NCI-H2081 (cell line): ENCODE results near the gene SAMD5.
A peak's percentile ranks its signal among the peaks of the same experiment; 100 is the strongest.
"Not testable (repeated sequence)": the region's sequence is repeated elsewhere in the genome, so short reads cannot be mapped to it uniquely, and the experiment has no call there.

Experiments
- DNase-seq, 2 experiments: peaks; one replicate each; lab custom pipeline; 2025; lab: John Stamatoyannopoulos, UW

The SAMD5 gene

DNA sequence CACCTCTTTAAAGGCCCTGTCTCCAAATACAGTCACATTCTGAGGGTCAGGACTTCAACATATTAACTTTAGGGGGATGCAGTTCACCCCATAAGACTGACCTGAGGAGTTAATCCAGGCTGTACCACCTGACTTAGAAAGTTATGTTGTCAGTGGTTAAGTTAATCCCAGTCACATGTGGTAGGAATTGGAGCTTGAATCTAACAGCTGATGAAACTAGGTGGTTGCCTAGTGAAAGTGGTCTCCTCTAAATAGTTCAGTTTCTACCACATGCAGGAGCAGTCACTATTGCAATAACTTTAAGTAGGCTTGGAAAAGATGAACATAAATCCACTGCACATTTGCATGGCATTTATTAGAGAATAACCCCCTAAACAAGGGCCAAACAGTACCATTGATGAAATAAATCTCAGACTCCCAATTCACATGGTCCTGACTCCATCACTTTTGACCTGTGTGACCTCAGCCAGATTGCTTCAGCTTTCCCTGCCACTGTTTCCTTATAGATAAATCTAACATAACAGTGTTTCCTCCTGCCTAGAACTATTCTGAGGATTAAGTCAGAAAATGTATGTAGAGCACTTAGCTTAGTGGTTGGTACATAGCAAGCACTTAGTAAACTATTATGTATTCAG is 20.1 kb downstream of the SAMD5 start:
- no peak for DNase-seq

DNA sequence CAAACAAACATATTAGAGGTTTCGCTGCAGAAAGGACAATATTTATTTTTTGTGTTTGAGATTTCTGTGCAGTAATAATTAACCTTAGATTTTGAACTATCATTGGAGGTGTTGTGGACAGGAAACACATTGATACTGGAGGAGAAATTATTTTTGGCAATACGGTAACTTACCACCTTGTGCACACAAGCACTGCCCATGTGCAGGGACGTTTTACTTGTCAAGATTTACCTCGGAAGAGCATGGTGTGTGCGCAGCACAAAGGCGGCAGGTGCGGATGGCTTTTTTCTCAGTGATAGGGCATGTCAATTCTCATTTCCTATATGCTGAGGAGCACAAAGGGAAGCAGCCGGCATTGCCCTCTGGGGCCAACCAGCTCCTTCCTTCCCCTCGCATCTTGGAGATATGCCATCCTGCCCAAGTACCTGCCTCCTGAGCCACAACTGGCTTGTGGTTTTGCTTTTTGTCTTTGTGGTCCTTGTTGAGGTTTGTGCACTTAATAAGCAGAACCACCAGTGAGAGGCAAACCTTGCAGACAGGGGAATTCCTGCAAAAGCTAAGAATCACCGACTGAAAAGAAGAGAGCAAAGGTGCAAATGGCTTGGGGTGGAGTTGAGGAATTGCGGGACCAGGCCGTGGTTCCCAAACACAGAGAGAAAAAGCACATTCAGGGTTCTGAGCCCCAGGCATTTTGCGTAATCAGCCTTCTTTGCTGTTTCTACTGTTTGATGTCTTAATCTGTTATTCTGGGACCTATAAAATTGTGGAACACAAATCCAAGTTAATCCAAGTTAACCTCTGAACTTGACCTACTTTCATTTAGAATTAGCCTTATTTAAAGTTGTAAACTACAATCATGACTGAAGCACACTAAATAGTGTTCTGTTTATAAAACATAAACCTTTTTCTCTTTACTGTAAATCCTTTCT is 21.9 kb downstream of the SAMD5 start:
- DNase-seq: peak in 1 of 2 experiments; percentile 38

DNA sequence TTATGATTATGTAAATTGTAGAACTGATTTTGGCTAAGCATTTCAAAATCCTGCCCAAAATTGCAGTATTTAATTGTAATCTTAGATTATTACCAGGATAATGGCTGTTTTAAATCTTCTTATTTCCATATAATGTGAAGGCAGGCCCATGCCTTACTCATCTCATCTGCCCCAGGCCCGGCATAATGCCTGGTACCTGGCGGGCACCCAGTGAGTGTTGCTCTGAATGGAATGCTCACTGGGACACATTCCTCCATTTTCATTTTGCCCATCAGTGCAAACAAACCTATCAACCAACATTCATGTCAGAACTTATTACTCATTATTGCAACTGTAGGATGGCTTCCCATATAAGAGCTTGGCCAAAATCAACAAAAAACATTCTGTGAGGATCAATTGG is 22.8 kb downstream of the SAMD5 start:
- no peak for DNase-seq

DNA sequence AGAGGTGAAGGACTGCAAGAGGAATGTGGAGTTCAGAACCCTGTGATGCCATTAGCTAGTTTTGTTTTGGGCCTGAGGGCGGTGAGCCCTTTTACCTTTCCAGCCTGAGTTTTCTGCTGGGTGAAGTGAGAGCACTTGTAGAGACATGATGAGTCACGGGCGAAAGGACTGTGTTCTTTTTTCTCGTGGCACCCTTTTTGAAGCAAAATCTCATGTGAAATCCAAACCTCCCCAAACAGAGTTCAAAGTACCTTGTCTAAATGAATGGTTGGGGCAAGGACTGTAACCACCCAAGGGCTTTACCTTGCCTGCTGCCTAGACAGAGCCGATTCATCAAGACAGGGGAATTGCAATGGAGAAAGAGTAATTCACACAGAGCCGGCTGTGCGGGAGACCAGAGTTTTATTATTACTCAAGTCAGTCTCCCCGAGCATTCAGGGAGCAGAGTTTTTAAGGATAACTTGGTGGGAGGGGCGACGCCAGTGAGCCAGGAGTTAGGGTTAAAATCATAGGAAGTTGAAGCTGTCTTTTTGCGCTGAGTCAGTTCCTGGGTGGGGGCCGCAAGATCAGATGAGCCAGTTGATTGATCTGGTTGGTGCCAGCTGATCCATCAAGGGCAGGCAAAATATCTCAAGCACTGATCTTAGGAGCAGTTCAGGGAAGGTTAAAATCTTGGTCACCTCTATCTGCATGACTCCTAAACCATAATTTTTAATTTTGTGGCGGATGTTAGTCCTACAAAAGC is 25.8 kb downstream of the SAMD5 start:
- DNase-seq: no peak

DNA sequence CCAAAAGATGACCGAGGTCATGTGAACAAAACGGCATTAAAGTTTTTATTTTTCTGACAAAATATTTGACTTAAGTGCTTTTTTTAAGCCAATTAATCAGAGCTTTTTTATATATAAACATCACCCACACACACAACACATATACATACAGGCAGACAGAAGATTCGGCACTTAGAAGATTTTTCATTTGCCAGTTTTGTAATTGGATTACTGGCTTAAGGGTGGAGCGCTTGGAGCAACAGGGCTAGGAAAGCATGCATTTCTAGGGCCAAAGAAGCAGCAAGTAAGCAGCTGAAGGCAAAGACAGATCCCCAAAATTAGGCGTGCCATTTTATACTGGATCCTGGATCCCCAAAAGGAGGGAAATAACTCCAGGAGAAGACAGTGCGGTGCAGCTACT is 30.3 kb downstream of the SAMD5 start:
- no peak for DNase-seq

DNA sequence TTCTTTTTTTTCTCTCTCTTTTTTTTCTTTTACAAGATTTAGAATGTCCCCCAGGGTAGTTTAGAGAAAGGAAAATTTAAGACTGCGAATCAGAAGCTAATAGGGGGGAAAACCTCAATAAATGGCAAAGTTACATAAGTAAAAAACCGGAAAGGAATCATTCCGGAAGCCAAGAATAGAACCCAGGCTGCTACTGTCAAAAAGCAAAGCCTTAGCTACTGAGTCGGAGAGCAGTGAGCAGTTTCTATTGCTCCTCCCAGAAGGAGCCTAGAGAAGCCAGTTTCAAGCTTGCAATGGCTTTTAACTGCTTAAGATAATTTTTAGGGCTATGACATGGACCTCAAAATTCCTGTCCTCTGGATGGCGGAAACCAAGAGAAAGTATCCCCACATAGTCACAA is 31.6 kb downstream of the SAMD5 start:
- no peak for DNase-seq

DNA sequence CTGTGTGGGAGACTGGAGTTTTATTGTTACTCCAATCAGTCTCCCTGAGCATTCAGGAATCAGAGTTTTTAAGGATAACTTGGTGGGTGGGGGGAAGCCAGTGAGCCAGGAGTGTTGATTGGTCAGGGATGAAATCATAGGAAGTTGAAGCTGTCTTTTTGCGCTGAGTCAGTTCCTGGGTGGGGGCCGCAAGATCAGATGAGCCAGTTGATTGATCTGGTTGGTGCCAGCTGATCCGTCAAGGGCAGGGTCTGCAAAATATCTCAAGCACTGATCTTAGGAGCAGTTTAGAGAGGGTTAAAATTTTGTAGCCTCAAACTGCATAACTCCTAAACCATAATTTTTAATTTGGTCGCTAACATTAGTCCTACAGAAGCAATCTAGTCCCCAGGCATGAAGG is 33.9 kb downstream of the SAMD5 start:
- not testable (repeated sequence) for DNase-seq

DNA sequence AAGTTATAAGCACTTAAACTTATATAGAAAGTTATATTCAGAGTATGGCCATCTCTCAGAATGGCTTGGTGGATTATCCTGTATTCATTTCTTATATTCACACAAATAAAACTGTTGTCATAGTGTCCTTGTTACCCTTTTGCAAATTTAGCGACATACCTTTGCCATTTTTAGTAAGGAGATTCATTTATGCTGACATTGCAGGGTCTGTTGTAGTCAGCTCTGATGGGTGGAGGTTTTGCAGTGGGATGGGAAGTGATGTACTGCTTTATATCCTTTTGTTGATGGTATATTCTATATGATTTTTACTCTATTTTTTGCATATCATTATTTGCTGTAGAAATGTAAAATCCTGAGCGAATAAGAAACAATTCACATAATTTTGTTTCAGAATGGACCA is 35.9 kb downstream of the SAMD5 start:
- DNase-seq: no peak

DNA sequence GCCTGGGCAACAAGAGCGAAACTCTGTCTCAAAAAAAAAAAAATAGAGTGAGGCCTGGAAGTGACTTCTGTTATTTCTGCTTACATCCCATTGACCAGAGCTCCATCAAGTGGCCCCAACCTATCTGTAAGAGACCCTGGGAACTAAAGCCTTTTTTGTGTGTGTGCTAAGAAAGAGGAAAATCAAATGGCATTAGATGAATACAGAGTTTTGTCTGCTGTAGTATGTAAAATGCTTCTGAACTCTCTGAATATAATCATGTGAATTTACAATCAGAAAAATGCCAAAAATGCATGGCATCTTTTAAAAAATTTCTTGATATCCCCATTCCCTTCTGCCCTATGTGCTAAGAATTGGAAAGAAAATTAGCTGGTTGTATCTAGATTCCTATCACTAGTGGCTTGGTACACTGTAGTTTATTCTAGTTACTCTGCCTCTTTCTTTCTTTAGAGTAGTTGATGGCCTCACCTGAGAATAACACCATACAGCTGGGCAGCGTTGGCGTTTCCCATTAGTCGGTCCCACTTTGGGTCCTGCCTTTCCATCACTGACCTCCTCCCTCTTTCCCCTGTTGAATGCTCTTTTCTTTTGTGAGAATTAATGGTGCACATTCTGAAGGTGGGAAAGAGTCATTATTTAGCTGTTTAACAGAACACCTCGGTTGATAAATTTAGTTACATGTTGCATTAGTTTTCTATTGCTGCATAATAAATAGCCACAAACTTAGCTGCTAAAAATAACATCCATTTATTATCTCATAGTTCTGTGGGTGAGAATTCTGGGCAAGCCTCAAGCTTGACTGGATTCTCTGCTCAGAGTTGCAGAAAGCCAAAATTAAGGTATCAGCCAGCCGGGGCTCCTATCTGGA is 38.2 kb downstream of the SAMD5 start:
- DNase-seq: no peak

DNA sequence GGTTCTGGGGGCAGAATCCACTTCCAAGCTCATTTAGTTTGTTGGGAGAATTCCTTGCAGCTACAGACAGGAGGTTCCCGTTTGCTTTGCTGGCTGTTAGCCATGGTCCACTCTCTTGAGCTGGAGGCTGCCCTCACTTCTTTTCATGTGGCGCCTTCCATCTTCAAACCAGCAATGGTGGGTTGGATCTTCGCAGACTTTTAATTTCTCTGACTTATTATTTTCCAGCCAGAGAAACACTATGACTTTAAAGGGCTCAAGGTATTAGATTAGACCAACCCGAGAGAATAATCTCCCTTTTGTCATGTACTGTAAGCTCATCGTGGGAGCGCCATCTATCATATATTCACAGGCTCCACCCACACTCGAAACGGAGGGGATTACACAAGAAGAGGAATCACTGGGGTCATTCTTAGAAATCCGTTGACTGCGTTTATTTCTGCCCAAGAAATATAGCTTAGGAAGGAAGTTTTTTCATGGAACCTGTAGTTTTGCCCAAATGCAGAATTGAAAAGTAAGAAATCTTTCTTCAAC is 38.9 kb downstream of the SAMD5 start:
- DNase-seq: no peak

DNA sequence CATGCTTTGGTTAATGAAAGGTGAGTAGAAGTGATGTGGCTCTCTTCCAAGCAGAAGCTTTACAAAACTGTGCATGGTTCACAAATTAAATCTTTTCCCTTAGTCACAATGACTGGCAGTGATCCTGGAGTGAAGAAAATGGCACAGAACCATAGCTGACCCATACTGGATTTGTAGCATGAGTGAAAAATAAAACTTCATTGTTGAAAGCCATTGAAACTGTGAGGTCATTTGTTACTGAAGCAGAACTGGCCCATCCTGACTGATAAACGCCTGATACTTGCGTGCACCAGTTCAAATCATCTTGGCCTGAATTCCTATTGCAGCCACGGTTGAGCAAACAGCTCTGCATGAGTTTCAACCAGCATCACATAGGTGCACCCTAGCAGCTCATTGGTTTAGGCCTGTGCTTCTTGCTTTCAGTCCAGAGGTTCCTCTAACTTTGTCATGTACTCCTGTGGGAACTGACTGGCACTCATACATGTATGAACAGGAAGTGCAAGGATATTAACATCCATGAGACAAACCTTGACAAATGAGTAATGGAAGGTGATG is 40.5 kb downstream of the SAMD5 start:
- no peak for DNase-seq

DNA sequence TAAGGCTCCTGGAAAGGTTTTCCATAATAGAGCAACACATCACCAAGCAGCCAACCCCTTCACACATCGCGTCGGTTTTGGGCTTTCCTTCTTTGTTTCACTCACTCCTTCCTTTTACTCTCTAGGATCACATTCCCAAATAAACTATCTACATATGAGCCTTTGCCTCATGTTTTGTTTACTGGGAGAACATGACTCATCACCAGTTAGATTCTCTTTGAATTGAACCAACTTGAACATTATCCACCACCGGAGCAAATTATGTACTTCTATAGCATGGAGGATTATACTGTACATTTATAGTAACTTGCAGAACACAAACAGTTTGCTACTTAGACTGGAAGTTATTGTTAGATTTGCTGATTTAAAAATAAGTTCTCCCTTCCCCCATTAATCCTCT is 41.0 kb downstream of the SAMD5 start:
- DNase-seq: no peak

DNA sequence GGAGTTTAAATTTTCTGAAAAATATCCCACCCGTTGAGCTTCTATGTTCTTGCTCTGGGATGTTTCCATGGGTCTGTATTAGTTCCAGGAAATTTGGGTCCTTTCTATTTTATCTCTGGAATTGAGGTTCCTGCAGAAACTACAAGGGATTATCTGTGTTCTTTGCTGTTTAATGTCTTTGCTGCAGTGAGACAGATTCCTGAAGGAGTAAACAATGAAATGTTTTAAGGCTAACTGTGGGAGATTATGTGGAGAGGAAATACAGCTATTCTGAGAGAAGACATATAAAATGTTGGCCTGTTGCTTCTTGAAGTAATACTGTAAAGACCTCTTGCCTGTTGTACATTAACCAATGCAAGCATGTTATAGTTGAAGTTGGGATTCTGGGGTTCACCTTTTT is 43.5 kb downstream of the SAMD5 start:
- no peak for DNase-seq

DNA sequence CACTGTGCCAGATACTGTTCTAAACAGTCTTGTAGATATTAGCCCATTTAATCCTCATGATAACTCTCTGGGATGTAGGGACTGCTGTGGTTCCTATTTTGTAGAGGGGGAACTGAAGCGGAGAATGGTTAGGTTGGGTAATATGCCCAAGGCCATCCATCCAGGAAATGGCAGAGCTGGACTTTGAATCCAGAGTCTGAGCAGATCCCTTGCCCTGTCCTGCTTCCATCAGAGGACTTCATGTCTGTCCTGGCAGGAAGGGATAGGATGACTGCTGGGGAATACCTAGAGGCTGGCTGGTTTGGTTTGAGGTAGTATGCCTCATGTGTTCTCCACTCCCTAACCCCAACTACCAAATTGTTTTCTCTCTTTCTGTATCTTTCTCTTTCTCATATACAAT is 44.6 kb downstream of the SAMD5 start:
- no peak for DNase-seq

DNA sequence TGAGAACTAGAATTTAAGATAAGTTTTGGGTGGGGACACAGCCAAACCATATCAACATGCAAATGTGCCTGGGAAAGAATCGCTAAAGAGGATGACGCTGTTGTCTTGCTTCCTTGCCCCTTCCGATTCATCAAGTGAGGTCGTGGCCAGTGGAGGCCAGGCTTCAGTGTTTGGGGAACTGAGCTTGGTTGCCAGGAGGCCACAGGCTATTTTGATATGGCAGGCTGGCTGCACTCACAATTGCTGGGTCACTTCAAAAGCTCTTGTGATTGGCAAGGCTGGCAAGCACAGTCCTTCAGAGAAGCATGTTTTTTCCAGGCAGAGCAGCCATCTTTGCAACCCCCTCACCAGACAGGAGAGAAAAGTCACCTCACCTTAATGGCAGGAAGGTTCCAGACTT is 45.8 kb downstream of the SAMD5 start:
- DNase-seq: no peak

DNA sequence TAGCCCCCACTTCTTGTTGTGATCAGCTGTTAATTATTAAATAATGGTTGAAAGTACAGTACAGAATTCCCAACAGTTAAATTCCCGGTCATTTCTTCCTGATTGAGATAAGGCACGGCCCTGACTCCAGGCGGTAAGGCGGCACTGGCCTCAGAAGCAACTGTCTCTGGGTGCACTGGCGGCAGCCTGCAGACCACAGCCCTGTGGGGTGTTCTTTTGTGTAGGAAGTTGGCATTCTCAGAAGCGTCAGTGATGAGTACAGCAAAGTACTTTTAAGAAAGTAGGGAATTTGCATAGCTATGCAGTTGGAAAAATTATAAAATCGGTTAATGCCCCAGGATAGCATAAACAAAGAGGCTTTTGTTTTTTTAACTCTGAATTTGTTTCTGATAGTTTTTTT is 50.5 kb downstream of the SAMD5 start:
- DNase-seq: no peak

DNA sequence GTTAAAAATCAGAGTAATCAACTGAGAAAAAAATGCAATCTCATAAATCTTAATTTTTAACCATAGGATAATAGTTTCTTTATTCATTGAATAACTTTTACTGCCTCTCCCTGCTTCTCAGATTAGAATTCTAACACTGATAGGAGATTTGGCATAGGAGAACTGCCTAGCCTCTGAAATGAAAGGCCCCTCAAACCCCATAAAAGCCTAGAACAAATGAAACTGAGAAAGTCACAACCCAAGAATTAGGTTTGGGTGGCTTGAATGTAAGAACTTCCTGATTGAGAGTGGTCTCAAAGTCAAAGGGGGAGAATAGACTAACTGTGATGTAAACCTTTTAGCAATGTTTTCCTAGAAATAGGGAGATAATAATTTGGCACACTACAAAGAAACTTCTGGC is 52.2 kb downstream of the SAMD5 start:
- no peak for DNase-seq

DNA sequence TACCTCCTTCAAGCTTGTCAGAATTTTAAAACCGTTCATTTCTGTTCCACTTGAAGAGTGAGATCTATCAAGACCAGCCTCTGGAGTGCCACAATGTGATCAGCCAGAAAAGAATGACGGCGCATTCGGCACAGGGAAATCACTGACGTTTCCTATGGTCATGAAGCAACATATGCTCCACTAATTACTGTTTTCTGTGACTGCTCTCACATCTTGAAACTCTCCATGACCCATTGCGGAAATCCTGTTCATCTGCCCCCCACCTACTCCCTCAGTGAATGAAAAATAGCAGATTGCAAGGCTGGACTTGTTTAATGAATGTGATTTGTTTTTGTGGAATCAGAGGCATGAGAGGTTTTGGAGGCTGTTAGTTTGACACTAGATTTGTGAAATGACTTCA is 53.2 kb downstream of the SAMD5 start:
- no peak for DNase-seq

DNA sequence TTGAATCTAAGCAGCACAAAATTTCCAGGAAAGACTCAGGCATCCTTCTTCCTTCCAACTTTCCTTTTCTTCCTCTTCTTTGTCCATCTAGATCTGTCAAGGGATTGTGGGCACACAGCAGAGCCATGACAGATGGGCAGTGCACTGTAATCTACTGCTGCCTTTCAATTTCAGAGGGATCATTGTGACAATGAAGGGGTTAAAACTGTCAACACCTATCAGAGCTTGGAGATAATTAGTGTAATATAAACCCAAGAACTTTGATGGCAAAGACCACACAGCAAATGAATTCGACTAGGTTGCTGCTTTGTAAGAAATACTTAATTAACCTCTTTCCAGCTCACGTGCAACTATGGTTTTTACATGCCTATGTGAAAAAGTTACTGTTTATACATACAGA is 55.0 kb downstream of the SAMD5 start:
- DNase-seq: no peak

DNA sequence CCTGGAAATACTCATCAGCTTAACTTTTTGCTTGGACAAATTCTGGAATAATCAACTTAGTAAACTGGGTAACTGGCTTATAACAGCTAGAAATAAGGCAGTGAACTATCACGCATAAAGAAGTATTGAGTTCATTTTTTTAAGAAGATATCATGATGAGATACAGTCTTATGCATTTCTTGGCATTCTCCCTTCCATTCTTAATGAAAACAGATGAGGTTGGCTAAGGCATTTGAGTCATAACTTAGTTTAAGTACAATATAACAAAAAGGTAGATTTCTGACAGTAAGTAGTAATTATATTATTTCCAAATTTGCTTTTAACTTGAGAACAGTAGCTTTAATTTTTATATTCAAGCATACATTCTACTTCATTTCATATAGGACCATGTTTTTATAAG is 56.1 kb downstream of the SAMD5 start:
- no peak for DNase-seq

DNA sequence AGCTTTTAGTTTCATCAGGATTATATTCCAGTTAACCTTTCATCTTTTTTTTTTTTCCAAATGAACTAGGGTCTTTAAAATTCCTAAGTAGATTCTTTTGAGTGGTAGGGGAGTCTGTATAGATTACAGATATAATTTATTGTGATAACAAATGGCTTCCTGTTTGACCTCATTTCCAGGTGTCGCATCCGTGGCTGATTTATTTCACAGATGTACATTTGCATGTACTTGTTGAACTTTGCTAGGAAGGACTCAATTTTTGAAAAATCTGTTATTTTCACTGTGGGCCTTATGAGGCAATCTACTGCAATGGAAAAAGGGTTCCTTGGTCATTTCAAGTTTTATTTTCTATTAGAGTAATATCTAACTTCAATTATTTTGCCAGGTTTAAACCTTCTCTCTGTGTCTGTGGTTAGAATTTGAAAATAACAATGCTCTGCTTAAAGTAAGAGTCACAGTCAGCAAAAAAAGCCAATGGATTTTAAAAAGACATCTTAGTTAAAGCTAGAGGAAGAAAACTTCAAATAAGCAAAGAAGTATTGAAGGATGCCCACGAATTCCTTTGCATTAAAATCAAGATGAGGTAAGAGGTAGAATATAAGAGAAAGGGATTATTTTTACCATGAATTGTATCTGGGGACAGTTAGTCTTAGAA is 57.9 kb downstream of the SAMD5 start:
- no peak for DNase-seq
